HepG2 (cell line): ENCODE data around the gene TULP4. TPM values are rescaled to one million over a fixed set of nuclear protein-coding genes. Genes with fewer than 3 reads are reported as not detected.
A peak's percentile ranks its signal among the peaks of the same experiment; 100 is the strongest.

Source experiments
- CENPBD1 ChIP-seq: sonication (generic); formaldehyde crosslinking; IDR thresholded peaks from 2 replicates; pipeline ENCODE4 v1.8.0; 2022; ENCODE audit warnings: missing genetic modification reagents, low read depth, mild to moderate bottlenecking, borderline replicate concordance
- DNMT1 ChIP-seq: sonication (generic); formaldehyde crosslinking; IDR thresholded peaks from 2 replicates; pipeline ENCODE4 v1.5.1; 2020; ENCODE audit warnings: mild to moderate bottlenecking, missing genetic modification reagents
- HDAC2 ChIP-seq: sonication (generic); formaldehyde crosslinking; IDR thresholded peaks from 2 replicates; pipeline ENCODE4 v1.4.0; 2020; ENCODE audit warnings: missing genetic modification reagents
- HIVEP1 ChIP-seq: sonication (generic); formaldehyde crosslinking; IDR thresholded peaks from 2 replicates; pipeline ENCODE4 v1.4.0; 2020; ENCODE audit warnings: mild to moderate bottlenecking, missing genetic modification reagents
- JDP2 ChIP-seq: sonication (generic); formaldehyde crosslinking; IDR thresholded peaks from 2 replicates; pipeline ENCODE4 v1.8.1; 2022; ENCODE audit warnings: missing genetic modification reagents, borderline replicate concordance
- KMT2B ChIP-seq: IDR thresholded peaks from 2 replicates; pipeline ENCODE4 v1.6.1; 2016; ENCODE audit warnings: missing genetic modification reagents, missing compliant biosample characterization
- LBX2 ChIP-seq: sonication (generic); formaldehyde crosslinking; IDR thresholded peaks from 2 replicates; pipeline ENCODE4 v1.5.0; 2020; ENCODE audit warnings: missing genetic modification reagents, mild to moderate bottlenecking, borderline replicate concordance
- MYPOP ChIP-seq: sonication (generic); formaldehyde crosslinking; IDR thresholded peaks from 2 replicates; pipeline ENCODE4 v1.8.1; 2023; ENCODE audit warnings: mild to moderate bottlenecking, moderate library complexity, missing genetic modification reagents
- NCOA2 ChIP-seq: sonication (generic); formaldehyde crosslinking; IDR thresholded peaks from 2 replicates; pipeline ENCODE4 v1.8.0; 2022; ENCODE audit warnings: inconsistent platforms
- NCOA5 ChIP-seq: sonication (generic); formaldehyde crosslinking; IDR thresholded peaks from 2 replicates; pipeline ENCODE4 v1.4.0; 2020; ENCODE audit warnings: missing genetic modification reagents
- PCBP2 ChIP-seq: fragments of 200-400 bp; formaldehyde crosslinking; optimal IDR thresholded peaks from 2 replicates; pipeline ENCODE3; 2018; ENCODE audit warnings: low read length, low read depth; ENCODE audit not compliant: poor library complexity, severe bottlenecking
- PHF8 ChIP-seq: sonication (generic); formaldehyde crosslinking; IDR thresholded peaks from 2 replicates; pipeline ENCODE4 v1.5.0; 2020; ENCODE audit warnings: missing genetic modification reagents
- RCOR2 ChIP-seq: IDR thresholded peaks from 2 replicates; pipeline ENCODE4 v1.6.1; 2016; ENCODE audit warnings: missing biosample characterization, missing genetic modification reagents
- ZBTB14 ChIP-seq: sonication (generic); formaldehyde crosslinking; IDR thresholded peaks from 2 replicates; pipeline ENCODE4 v1.4.0; 2020; ENCODE audit warnings: missing genetic modification reagents
- ZIK1 ChIP-seq: sonication (generic); formaldehyde crosslinking; IDR thresholded peaks from 2 replicates; pipeline ENCODE4 v1.5.0; 2020; ENCODE audit warnings: mild to moderate bottlenecking, low read depth, missing genetic modification reagents, borderline replicate concordance
- ZNF101 ChIP-seq: sonication (generic); formaldehyde crosslinking; IDR thresholded peaks from 2 replicates; pipeline ENCODE4 v1.4.0; 2020; ENCODE audit warnings: mild to moderate bottlenecking, low read depth, missing genetic modification reagents, borderline replicate concordance
- ZNF441 ChIP-seq: sonication (generic); formaldehyde crosslinking; IDR thresholded peaks from 2 replicates; pipeline ENCODE4 v1.7.0; 2021; ENCODE audit warnings: missing genetic modification reagents, borderline replicate concordance
- ZNF580 ChIP-seq: IDR thresholded peaks from 2 replicates; pipeline ENCODE4 v1.6.1; 2016; ENCODE audit warnings: low read depth, borderline replicate concordance
- ZNF605 ChIP-seq: sonication (generic); formaldehyde crosslinking; IDR thresholded peaks from 2 replicates; pipeline ENCODE4 v1.8.0; 2022; ENCODE audit warnings: mild to moderate bottlenecking, missing genetic modification reagents
- ZNF879 ChIP-seq: sonication (generic); formaldehyde crosslinking; IDR thresholded peaks from 2 replicates; pipeline ENCODE4 v1.8.1; 2023; ENCODE audit warnings: missing genetic modification reagents
- ZSCAN20 ChIP-seq: sonication (generic); formaldehyde crosslinking; IDR thresholded peaks from 2 replicates; pipeline ENCODE4 v1.4.0; 2020; ENCODE audit warnings: missing genetic modification reagents, mild to moderate bottlenecking, borderline replicate concordance
- ZSCAN5A ChIP-seq: sonication (generic); formaldehyde crosslinking; IDR thresholded peaks from 2 replicates; pipeline ENCODE4 v1.8.0; 2022; ENCODE audit warnings: mild to moderate bottlenecking, missing genetic modification reagents, borderline replicate concordance
- polyA plus RNA-seq, 8 experiments: library from polyadenylated mRNA; depleted of rRNA in 3 of 8; stranded (reverse) in 7 of 8; unstranded in 1 of 8; fragments of >200 nt; fragmentation: Illumina TruSeq in 4 of 8; extraction: Trizol in 4 of 8; gene quantifications; 2 replicates each; pipeline versions ENCODE4 v1.2.1 to v1.2.3, GENCODE V29; 2011 to 2016; ENCODE audit warnings: low read depth in 4 of 8, missing spikeins in 1 of 8, mixed read lengths in 1 of 8; ENCODE audit not compliant: insufficient read depth in 1 of 8
- total RNA-seq, 5 experiments: library from RNA; depleted of rRNA; stranded (reverse); fragments of >200 nt; fragmentation: Illumina TruSeq; extraction: Trizol; gene quantifications; 2 replicates each; pipeline ENCODE4 v1.2.3, GENCODE V29; 2016; ENCODE audit warnings: low read depth in 1 of 5

Gene TULP4
- total and polyA plus RNA-seq, 2 of the 13 experiments (the other 11 are each of a cell fraction or from before 2014, with no cell fraction given) = 21.1 to 122 TPM

GRCh38 chr6:158560836-158561320, 248.6 kb downstream of the TULP4 start (continued):
- TF ChIP-seq ZSCAN20 = 0 out of 2 replicates have a peak, but pooled peaks have one; percentile 2
- 0 out of 2 replicates have a peak, but pooled peaks have one; percentile 8 for TF ChIP-seq NCOA5 (CRISPR knock-in tag)
- TF ChIP-seq ZIK1 (CRISPR knock-in tag) = no peak
- peak; percentile 74; the same call in 1 of the 2 replicates for TF ChIP-seq ZNF879 (CRISPR knock-in tag)
- peak; percentile 54; the same call in 1 of the 2 replicates for TF ChIP-seq ZNF101
- TF ChIP-seq HIVEP1 (CRISPR knock-in tag) = peak; percentile 3; the same call in 1 of the 2 replicates
- no peak for TF ChIP-seq JDP2 (CRISPR knock-in tag)
- TF ChIP-seq ZBTB14 (CRISPR knock-in tag) = 0 out of 2 replicates have a peak, but pooled peaks have one; percentile 2
- TF ChIP-seq DNMT1 = no peak; the same call in 1 of the 2 replicates
- TF ChIP-seq ZSCAN5A (CRISPR knock-in tag) = 0 out of 2 replicates have a peak, but pooled peaks have one; percentile 65
- 0 out of 2 replicates have a peak, but pooled peaks have one; percentile 12 for TF ChIP-seq KMT2B (CRISPR knock-in tag)
- no peak for TF ChIP-seq PCBP2
- TF ChIP-seq ZNF580 (CRISPR knock-in tag) = 0 out of 2 replicates have a peak, but pooled peaks have one; percentile 26
- peak; percentile 41 for TF ChIP-seq PHF8 (CRISPR knock-in tag)
- TF ChIP-seq RCOR2 (CRISPR knock-in tag) = peak; percentile 21; the same call in 1 of the 2 replicates
- TF ChIP-seq LBX2 = no peak
- peak; percentile 8; the same call in 1 of the 2 replicates for TF ChIP-seq NCOA2 (CRISPR knock-in tag)
- TF ChIP-seq ZNF441 (CRISPR knock-in tag) = peak; percentile 6; the same call in 1 of the 2 replicates
- TF ChIP-seq MYPOP = peak; percentile 42; the same call in 1 of the 2 replicates
- TF ChIP-seq HDAC2 = peak; percentile 2
- peak; percentile 78; the same call in 1 of the 2 replicates for TF ChIP-seq CENPBD1 (CRISPR knock-in tag)
- TF ChIP-seq ZNF605 (CRISPR knock-in tag) = peak; percentile 38; the same call in 1 of the 2 replicates
